ENCODE data around the gene KRTAP5-6.

The KRTAP5-6 gene

DNA sequence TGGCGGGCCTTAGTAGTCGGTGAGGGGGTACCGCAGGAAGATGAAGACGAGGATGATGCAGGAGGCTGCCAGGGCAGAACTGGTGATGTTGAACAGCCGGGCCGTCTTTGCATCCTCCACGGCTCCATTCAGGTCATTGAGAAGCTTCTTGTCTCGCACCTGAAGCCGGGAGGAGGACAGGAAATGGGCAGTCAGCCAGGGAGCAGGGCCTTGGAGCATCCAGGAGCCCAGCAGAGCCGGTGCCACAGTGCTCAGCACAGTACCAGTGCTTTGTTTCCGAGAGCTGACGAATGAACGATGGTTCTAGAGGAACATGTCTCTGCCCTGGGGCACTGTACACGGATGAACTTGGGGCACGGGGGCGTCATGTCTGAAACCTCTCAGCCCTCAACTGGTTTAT is 38.3 kb downstream of the KRTAP5-6 start:
- DNase-seq = no peak

DNA sequence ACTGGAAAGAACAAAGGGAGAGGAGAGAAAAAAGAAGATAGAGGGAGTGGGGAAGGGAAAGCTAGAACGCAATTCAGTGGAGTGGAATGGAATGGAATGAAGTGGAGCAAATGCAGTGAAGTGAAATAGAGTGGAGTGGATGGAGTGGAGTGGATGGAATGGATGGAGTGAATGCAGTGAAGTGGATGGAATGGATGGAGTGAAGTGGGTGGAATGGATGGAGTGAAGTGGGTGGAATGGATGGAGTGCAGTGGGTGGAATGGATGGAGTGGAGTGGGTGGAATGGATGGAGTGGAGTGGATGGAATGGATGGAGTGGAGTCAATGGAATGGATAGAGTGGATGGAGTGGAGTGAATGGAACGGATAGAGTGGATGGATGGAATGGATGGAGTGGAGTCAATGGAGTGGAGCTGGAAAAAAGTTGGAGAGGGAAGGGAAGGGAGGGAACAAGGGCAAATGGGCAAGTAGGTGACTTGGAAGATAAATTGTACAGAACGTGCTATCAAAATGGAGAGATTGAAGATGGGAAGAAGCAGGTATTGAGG is 39.5 kb downstream of the KRTAP5-6 start:
- DNase-seq = no peak

DNA sequence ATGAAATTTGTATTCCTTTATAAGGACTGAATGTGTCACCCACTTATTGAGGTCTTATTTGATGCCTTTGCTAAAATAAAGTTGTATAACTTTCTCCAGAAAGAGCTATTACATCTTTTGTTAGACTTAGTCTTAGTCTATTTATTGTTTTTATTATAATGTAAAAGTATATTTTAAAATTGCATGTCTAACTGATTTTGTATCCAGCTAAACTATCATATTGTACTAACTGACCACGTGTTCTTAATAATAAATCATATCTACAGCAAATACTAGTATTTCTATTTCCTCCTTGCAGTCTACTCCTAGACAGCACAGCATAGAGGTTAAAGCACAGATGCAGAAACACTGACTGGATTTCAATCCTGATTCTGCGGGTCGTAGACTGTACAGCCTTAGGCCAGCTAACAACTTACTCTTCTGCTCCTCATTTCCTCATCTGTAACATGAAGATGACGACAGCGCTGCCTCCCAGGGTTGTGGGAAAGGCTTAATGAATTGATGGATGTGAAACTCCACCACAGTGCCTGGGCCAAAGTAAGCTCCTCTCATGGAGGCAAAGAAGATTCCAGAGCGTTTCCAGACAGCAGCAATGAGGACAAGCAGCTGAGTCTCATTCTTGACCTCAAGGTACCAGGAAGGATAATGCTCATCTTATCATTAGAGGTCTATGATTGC is 40.2 kb downstream of the KRTAP5-6 start:
- no peak for DNase-seq

DNA sequence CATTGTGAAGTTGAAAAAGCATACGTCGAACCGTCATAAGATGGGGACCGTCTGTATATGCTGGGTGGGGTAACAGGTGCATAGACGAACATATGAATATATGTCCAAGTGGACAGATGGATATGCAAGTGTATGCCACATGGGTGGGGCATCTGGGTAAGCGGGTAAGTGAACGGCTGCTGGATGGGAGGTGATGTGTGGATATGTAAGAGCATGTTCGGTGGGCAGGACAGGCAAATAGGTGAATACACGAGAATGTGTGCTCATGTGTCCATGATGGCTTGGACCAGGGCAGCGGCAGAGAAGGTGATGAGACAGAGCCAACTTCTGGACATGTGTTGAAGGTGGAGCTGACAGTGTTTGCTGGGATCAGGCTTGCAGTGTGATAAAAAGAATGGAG is 41.4 kb downstream of the KRTAP5-6 start:
- no peak for DNase-seq

DNA sequence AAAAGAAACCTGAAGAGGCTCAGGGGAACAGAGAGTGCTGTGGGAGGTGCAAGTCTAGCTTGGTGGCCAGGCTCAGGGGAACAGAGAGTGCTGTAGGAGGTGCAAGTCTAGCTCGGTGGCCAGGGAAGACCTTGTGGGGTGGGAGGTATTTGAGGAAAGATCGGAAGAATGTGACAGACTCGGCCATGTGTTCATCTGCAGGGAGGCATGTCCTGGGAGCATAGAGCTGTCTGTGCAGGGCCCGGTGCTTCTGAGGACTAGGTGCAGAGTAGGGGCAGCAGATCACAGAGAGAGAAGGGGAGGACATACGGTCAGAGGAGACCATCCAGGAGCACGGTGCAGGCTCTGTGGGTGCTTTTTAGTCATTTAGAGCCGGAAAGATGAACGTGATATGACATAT is 42.6 kb downstream of the KRTAP5-6 start:
- DNase-seq = no peak

DNA sequence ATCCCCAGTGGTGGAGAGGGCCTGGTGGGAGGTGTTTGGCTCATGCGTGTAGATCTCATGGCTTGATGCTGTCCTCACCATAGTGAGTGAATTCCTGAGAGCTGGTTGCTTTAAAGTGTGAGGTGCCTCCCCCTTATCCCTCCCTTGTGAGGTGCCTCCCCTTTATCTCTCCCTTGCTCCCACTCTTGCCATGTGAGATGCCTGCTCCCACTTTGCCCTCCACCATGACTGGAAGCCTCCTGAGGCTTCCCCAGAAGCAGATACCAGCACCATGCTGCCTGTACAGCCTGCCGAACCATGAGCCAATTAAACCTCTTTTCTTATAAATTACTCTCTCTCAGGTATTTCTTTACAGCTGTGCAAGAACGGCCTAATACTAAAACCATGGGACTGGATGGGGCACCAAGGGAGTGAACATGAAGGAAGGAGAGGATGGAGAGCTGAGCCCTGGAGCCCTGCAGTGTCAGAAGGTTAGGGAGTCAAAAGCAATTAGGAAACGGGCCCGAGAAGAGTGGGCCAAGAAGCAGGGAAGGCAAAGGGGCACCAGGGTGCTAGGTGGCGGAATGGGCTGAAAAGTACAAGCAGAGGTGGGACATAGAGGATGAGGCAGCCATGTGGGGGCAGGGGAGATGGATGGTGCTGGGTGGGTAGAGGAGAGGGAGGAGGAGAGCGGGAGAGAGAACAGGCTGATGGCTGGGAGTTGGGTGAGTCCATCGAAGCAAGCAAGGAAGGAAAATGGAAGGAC is 44.0 kb downstream of the KRTAP5-6 start:
- DNase-seq = no peak

DNA sequence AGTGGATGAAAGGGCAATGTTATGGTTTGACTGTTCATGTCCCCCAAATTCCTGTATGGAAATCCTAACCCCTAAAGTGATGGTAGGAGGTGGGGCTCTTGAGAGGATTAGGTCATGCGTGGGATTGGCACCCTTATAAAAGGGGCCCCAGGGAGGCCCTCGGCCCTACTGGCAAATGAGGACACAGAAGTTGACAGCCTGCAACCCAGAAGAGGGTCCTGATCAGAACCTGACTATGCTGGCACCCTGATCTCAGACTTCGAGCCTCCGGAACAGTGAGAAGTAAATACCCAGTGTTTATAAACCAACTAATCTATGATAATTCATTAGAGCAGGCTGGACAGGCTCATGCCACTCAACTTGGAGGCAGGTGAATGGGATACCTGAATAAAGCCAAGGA is 44.7 kb downstream of the KRTAP5-6 start:
- no peak for DNase-seq

DNA sequence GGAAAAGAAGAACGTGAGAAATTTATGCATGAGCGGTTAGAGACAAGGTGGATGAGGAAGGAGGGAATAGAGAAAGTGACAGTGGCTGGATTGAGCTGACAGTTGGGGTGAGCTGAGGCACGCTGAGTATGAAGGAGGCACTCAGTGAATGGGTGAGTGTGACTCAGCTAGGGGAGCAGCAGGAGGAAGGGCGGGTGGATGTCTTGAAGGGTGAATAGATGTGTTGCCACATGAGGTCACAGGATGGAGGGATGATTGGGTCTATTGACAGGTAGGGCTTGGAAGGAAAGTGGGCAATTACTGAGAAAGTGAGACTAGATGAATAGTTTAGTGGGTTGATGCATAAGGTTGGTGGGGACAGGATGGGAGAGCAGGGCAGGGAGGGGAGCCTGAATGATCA is 45.4 kb downstream of the KRTAP5-6 start:
- no peak for DNase-seq

DNA sequence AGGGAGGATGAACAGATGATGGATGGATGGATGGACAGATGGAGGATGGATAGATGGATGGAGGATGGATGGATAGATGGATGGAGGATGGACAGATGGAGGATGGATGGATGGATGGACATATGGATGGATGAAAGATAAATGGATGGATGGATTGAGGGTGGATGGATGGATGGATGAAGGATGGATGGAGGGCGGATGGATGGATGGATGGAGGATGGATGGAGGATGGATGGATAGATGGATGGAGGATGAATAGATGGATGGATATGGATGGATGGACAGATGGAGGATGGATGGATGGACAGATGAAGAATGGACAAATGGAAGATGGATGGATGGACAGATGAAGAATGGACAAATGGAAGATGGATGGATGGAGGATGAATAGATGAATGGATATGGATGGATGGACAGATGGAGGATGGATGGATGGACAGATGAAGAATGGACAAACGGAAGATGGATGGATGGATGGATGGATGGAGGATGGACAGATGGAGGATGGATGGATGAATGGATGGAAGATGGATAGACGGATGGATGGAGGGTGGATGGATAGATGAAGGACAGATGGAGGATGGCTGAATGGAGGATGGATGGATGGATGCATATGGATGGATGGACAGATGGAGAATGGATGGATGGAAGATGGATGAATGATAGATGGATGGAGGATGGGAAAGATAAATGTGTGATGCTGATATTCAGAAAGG is 46.0 kb downstream of the KRTAP5-6 start:
- no peak for DNase-seq

DNA sequence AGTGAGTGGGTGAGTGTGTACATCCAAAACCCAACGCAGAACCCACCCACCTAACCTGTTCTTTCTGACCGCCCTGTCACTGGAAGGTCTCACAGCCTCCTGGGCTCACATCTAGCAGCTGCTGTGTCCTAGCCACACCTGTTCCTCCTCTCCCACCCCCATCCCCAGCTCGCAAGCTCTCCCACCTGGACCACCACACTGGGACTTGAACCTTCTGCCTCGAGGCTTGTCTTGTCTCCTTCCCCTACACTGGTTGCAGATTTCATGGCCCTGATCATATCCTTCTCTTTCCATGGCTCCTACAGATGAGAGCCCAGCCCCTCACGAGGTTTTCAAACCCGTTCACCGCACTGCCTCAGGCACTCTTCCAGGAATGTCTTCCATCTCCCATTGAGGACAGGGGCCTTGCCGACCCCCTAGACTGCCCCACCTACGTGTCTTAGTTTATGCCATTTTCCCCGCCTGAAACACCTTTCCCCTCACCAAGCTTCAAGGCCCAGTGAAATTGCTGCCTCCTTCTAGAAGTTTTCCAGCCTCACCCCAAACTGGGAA is 46.7 kb downstream of the KRTAP5-6 start:
- no peak for DNase-seq

DNA sequence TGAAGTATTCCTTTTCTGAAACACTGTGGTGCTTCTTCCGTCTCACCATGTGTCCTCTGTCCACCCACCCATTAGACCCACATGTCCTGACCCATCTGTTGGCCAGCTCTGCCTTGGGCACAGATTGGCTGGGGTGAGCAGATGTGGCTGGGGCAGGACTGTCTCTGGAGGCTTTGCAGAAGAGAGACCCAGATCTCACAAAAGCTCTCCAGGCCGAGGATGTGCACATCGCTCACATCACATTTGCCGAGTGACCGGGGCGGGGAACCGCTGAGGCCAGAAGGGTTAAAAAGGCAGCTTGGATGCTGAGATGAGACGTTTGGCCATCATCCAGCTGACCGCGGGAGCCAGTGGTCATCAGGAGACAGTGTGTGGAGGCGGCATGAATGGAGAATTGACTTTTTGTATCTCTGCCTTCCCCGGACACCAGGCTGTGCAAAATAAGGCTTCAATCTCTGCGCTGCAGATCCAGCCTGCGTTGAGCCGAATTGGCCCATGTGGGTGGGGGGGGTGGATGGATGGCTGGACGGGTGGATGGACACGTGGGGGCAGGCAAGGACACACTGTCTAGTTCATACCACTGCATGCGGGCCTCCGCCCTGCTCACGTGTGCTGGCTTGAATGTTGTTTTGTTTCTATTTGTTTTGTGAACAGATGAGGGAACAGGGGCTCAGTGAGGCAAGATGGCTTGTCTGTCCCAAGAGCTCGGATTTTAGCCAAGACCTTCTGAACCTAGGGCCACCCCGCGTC is 47.3 kb downstream of the KRTAP5-6 start:
- no peak for DNase-seq

DNA sequence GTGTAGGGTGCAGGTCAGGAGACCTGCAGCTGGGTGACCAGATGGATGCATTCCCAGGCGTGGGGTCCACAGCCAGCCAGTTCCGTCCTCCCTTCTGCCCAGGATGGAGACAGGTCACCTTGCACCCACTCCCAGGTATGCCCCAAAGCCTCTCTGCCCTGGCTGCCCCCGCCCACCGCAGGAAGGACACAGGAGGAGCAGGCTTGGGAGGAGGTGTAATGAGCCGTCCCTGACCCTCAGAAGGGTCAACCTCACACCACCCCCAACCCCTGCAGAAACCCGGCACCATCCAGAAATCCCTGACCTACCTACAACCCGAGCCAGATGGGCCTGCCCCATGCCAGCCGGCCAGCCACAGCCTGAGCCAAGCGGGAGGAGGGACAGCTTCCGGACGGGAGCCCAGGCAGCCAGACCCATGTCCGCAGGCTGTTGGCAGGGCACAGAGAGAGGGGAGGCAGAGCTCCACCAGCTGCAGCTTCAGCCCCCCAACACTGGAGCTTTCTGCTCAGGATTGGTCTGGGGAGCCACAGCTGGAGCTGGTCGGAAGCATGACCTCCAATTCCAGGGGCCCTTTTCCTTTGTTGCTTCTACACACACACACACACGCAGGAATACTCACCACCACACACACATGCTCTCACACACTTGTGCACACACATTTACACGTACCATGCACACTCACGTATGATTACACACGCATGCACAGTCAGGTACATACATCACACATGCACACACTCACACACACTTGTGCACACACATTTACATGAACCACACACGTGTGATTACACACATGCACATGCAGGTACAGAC is 48.1 kb downstream of the KRTAP5-6 start:
- no peak for DNase-seq

DNA sequence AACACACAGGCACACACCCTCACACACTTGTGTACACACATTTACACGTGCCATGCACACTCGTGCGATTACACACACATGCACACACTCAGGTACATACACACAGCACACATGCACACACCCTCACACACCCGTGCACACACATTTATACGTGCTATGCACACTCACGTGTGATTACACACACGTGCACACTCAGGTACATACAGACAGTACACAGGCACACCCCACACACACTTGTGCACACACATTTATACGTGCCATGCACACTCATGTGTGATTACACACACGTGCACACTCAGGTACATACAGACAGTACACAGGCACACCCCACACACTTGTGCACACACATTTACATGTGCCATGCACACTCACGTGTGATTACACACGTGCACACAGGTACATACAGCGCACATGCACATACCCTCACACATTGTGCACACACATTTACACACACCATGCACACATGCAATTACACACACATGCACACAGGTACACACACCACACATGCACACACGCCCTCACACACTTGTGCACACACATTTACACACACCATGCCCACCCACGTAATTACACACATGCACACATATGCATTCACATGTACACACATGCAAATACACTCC is 48.8 kb downstream of the KRTAP5-6 start:
- no peak for DNase-seq

DNA sequence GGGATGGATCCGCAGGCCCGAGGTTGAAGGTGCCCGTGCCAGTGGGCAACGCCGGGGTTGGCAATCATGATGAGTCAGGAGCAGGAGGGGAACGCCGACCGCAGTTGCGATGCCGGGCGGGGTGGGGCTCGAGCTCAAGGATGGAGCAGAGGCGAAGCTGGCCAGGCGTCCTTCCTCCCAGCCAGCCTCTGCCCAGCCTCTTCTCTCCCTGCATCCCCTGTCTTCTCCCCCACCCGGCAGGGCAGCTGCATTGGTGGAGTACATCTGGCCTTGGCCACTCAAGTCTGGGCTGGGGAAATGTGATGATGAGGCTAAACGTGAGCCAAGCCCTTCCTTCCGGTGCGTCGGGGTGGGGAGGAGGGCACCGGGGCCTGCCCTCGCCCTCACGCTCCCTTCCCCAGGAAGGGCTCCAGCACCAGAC is 49.5 kb downstream of the KRTAP5-6 start:
- no peak for DNase-seq

DNA sequence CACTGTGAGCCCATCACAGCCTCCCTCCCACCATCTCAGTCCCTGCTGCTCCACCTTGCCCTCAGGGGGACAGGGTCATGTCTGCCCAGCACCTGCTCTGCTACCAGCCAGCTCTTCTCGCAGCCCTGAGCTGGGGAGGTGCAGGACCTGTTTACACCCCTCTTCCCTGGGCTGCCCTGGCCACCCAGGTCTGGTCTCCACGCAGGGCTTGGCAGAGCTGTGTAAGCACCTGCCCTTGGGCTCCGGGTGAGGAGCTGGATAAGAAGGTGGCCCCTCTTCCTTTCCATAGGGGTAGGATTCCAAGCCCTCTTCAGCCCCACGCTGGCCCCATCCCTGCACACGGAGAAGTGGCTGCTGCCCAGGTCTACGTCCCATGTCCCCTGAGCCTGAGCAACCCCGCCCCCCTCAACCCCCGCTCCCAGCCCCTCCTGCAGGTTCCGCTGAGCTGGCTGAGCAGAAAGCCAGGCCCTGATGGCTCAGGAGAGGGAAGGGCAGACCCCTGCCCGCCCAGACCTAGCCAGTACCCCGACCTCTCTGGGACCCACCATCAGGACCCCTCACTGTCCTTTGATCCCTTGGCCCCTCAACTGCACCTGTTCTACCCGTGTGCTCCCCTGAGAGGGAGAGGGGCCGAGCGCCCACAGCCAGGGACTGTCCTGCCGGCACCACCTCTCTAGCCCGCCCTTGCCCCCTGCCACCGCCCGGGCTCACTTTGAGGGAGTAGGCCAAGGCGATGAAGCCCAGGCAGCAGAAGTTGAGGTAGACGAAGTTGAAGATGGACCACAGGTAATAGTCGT is 50.2 kb downstream of the KRTAP5-6 start:
- DNase-seq = no peak

Data from NCI-H446 treated with DMSO at 0.1 percent for 48 hours (cell line).